Esophagus squamous epithelium (tissue), 4 donors: ENCODE data around the gene OMA1.

ENCODE experiments used
- POLR2A ChIP-seq, 4 donors: fragments of 450-650 bp; IDR thresholded peaks; one replicate each; pipeline ENCODE4 v1.6.1; 2017; ENCODE audit warnings: antibody characterized with exemption in 4 of 4, mild to moderate bottlenecking in 4 of 4, moderate library complexity in 3 of 4
- TF ChIP-seq, protein P1 (sequence below), 6 experiments: fragments of 450-650 bp in 4 of 6; fragments of 200-600 bp in 2 of 6; sonication (generic) in 2 of 6; IDR thresholded peaks; one replicate each; pipeline ENCODE4 v1.5.1; 2016 to 2019; ENCODE audit warnings: antibody characterized with exemption in 6 of 6, mild to moderate bottlenecking in 4 of 6, moderate library complexity in 4 of 6

DNA sequence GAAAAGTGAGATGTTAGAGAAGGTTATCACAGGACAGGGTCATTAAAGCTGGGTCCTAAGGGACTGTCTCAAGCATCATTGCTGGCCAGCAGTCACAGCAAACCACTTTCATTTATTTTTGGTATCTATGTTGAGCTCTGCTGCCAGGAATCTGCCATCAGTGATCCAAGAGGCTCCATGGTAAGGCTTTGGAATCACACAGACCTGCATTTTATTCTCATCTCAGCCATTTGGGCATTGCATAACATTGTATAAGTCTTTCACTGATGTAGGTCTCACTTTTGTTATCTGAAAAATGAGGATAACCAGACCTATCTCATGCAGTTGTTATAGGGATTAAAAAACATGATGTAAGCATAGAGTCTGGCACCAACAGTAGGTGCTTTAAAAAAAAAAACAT lies 77.5 kb downstream of the OMA1 start:
- TF ChIP-seq POLR2A (IDR thresholded peaks at IDR 0.05): no peak
- TF ChIP-seq, protein P1, sequence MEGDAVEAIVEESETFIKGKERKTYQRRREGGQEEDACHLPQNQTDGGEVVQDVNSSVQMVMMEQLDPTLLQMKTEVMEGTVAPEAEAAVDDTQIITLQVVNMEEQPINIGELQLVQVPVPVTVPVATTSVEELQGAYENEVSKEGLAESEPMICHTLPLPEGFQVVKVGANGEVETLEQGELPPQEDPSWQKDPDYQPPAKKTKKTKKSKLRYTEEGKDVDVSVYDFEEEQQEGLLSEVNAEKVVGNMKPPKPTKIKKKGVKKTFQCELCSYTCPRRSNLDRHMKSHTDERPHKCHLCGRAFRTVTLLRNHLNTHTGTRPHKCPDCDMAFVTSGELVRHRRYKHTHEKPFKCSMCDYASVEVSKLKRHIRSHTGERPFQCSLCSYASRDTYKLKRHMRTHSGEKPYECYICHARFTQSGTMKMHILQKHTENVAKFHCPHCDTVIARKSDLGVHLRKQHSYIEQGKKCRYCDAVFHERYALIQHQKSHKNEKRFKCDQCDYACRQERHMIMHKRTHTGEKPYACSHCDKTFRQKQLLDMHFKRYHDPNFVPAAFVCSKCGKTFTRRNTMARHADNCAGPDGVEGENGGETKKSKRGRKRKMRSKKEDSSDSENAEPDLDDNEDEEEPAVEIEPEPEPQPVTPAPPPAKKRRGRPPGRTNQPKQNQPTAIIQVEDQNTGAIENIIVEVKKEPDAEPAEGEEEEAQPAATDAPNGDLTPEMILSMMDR (IDR thresholded peaks at IDR 0.05): no peak
